ENCODE measurements around the gene SPRED1.

- TF ChIP-seq CTCF (conservative IDR thresholded peaks at IDR 0.05; ENCODE audit: low read depth, low read length) (no peak), POLR2A (IDR thresholded peaks at IDR 0.05; ENCODE audit: low read depth, low read length) (no peak), FOS (IDR thresholded peaks at IDR 0.05; ENCODE audit: low read depth, low read length) (no peak), ELK1 (IDR thresholded peaks at IDR 0.05; ENCODE audit: borderline replicate concordance, low read depth, low read length) (no peak)
Observed at GRCh38 chr15:38216763-38217162, 35.9 kb upstream of the SPRED1 start.
